ENCODE measurements around the gene RNF5. TPM values are rescaled to one million over a fixed set of nuclear protein-coding genes. Genes with fewer than 3 reads are reported as not detected.

Gene RNF5
- total RNA-seq, 1 donor from 2014 or later = 39.7 TPM

DNA sequence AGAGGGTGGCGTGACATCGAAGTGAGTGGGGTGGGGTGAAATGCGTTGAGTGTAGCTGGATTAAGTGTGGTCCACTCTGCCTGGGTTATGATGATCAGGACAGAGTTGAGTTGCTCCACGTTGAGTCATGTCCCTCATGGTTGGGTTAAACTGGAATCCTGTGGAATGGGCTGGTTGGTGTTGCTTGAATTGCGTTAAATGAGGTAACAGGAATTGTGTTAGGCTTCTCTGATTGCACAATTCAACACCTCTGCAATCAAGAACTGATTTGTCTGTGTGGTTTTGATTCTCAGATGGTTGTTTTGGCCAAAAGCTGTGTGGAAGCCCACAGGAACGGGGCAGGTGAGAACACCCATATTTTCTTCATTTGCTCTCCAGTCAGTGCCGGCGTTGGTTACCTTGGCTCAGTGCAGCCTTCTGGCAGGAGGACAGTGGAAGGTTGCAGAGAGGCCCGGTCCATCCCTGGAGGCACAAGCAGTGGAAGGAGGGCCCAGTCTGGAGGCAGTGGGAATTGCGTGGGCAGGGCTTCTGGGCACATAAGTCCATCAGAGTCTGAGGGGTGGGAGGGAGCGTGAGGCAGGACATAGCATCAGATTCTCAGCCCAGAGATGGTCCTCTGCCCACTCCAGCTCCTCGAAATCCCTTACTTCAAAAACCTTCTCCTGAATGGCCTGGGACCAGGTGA lies 34.0 kb downstream of the RNF5 start:
- H3K9me3 Mint-ChIP-seq = no peaks in the 10 kb centered on the region
- no peak for TF ChIP-seq CTCF (IDR thresholded peaks at IDR 0.05)
- no peaks in the 10 kb centered on the region for H3K27me3 Mint-ChIP-seq
- no peak overlapping the region for H3K27ac Mint-ChIP-seq
- H3K36me3 Mint-ChIP-seq (ENCODE audit: low read depth) = no peaks in the 10 kb centered on the region
- ChIA-PET POLR2A (interaction anchor here (1.0 kb wide), 1 partner anchor 17 kb away, joined by 3 read pairs; no protein-coding TSS in a partner anchor), CTCF (interaction anchor here (0.8 kb wide), 1 partner anchor 93 kb away, joined by 4 read pairs; no protein-coding TSS in a partner anchor)
- H3K4me1 Mint-ChIP-seq = peaks cover 10% of the 10 kb centered on the region
- no peak for DNase-seq
- intact Hi-C loops (cut with micrococcal nuclease) = no loop called here
- H3K4me3 Mint-ChIP-seq = no peak overlapping the region
- no peak for ATAC-seq (ENCODE audit: low read depth)

DNA sequence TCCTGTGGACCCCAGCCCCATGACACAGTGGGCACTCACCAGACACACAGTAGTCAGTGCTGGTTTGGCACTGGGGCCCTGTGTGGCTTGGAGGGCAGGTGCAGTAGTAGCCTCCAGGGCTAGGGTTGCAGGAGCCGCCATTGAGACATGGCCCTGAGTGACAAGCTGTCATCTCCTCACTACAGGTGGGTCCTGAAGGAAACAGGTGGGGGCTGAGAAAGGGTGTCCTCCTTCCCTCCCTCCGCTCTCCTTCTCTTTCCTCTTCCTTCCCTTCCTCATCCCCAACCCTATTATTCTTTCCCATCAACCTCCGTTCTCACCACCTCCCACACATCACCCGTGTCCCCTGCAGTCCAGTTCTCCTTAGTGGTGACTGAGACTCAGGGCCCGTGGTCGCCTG lies 35.4 kb downstream of the RNF5 start:
- ChIA-PET CTCF (no interaction called here), POLR2A (no interaction called here)
- Mint-ChIP-seq H3K9me3 (no peaks in the 10 kb centered on the region), H3K4me1 (peaks cover 5% of the 10 kb centered on the region), H3K27ac (no peak overlapping the region), H3K27me3 (no peaks in the 10 kb centered on the region), H3K36me3 (ENCODE audit: low read depth) (no peaks in the 10 kb centered on the region), H3K4me3 (no peak overlapping the region)
- intact Hi-C loops (cut with micrococcal nuclease) = no loop called here
- TF ChIP-seq CTCF (IDR thresholded peaks at IDR 0.05) = no peak
- DNase-seq (no peak), ATAC-seq (ENCODE audit: low read depth) (no peak)

DNA sequence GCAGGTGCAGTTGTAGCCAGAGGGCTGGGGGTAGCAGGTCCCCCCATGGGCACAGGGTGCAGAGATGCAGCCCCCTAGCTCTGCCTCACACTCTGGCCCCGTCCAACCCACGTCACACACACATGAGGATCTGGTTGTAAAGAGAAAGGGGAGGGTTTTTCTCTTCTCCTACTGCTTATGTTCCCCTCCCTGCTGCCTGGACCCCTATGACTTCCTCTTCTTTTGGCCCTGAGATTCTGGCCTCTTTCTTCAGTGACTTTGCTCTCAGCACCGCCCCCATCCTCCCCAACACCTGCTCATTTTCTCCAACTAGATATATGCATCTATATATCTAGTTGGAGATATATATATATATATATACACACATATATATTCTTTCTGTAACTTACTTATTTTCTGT lies 35.9 kb downstream of the RNF5 start:
- no peak for ATAC-seq (ENCODE audit: low read depth)
- intact Hi-C loops (cut with micrococcal nuclease) = no loop called here
- no peak overlapping the region for H3K4me3 Mint-ChIP-seq
- no peaks in the 10 kb centered on the region for H3K27me3 Mint-ChIP-seq
- no peak for DNase-seq
- TF ChIP-seq CTCF (IDR thresholded peaks at IDR 0.05) = no peak
- POLR2A ChIA-PET = interaction anchor here (0.6 kb wide), 1 partner anchor 17 kb away, joined by 3 read pairs; no protein-coding TSS in a partner anchor
- H3K27ac Mint-ChIP-seq = no peak overlapping the region
- H3K9me3 Mint-ChIP-seq = no peaks in the 10 kb centered on the region
- H3K4me1 Mint-ChIP-seq = peaks cover 5% of the 10 kb centered on the region
- H3K36me3 Mint-ChIP-seq (ENCODE audit: low read depth) = no peaks in the 10 kb centered on the region
- CTCF ChIA-PET = no interaction called here

DNA sequence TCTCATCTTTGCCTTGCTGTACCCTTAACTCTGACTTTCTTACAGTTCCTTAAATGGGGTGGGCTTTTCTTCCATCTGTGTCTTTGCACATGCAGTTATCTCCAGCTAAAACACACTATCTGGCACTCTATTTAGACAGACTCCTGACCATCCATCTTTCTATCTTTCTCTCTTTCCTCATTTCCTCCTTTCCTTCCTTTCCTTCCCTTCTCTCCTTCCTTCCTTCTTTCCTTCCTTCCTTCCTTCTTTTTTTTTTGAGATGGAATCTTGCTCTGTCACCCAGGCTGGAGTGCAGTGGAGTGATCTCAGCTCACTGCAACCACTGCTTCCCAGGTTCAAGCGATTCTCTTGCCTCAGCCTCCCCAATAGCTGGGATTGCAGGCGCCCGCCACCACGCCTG lies 37.4 kb downstream of the RNF5 start:
- DNase-seq (no peak), ATAC-seq (ENCODE audit: low read depth) (no peak)
- peaks cover 5% of the 10 kb centered on the region for H3K4me1 Mint-ChIP-seq
- no peaks in the 10 kb centered on the region for H3K27me3 Mint-ChIP-seq
- no peak overlapping the region for H3K4me3 Mint-ChIP-seq
- TF ChIP-seq CTCF (IDR thresholded peaks at IDR 0.05) = no peak
- intact Hi-C loops (cut with micrococcal nuclease) = no loop called here
- ChIA-PET POLR2A (no interaction called here), CTCF (no interaction called here)
- H3K36me3 Mint-ChIP-seq (ENCODE audit: low read depth) = no peaks in the 10 kb centered on the region
- no peaks in the 10 kb centered on the region for H3K9me3 Mint-ChIP-seq
- H3K27ac Mint-ChIP-seq = no peak overlapping the region

GRCh38 chr6:32216285-32216684 lies 38.1 kb downstream of the RNF5 start:
- intact Hi-C loops (cut with micrococcal nuclease) = no loop called here
- ATAC-seq (ENCODE audit: low read depth) (no peak), DNase-seq (no peak)
- ChIA-PET CTCF (no interaction called here), POLR2A (no interaction called here)
- Mint-ChIP-seq H3K36me3 (ENCODE audit: low read depth) (no peaks in the 10 kb centered on the region), H3K4me3 (no peak overlapping the region), H3K4me1 (peaks cover 7% of the 10 kb centered on the region), H3K27me3 (no peaks in the 10 kb centered on the region), H3K27ac (no peak overlapping the region), H3K9me3 (no peaks in the 10 kb centered on the region)
- TF ChIP-seq CTCF (IDR thresholded peaks at IDR 0.05) = no peak

All from activated B cell treated with CpG ODN at 0.5 μM for 24 hours (primary cell).